GM12878 (cell line): ENCODE results near the gene SERPINB6. TPM values are rescaled to one million over a fixed set of nuclear protein-coding genes. Genes with fewer than 3 reads are reported as not detected.
"Not testable (repeated sequence)": the region's sequence is repeated elsewhere in the genome, so short reads cannot be mapped to it uniquely, and the experiment has no call there.

Experiments used
- ATAC-seq: fragments of 200-7000 bp; cut with Tn5 transposase; 3 replicates; pipeline ENCODE4 v1.9.1; 2020; ENCODE audit warnings: mild to moderate bottlenecking, moderate library complexity
- BruUV-seq: library from RNA; stranded (reverse); fragments of 400-500 nt; replicated peaks from 2 replicates; lab custom pipeline; 2021; lab: Mats Ljungman, UMichigan
- CTCF ChIA-PET: fragments of 300-600 bp; sonication (Branson Sonifier 250); formaldehyde crosslinking; extraction: SDS; loops from one replicate; lab custom pipeline; 2021; ENCODE audit warnings: inconsistent platforms; lab: Yijun Ruan, JAX
- POLR2A ChIA-PET: fragments of 350-600 bp; formaldehyde crosslinking; extraction: SDS; loops from one replicate; lab custom pipeline; 2021; ENCODE audit warnings: inconsistent platforms; lab: Charles Lee
- RAD21 ChIA-PET: fragments of 300-600 bp; sonication (Branson Sonifier 250); formaldehyde crosslinking; loops from one replicate; lab custom pipeline; 2023; ENCODE audit warnings: antibody characterized with exemption; ENCODE audit not compliant: unreplicated experiment; lab: Charles Lee
- SMC1A ChIA-PET: fragments of 300-600 bp; sonication (Branson Sonifier 250); formaldehyde crosslinking; loops from one replicate; lab custom pipeline; 2023; ENCODE audit not compliant: unreplicated experiment, uncharacterized antibody; lab: Charles Lee
- DNase-seq: peaks from one replicate; pipeline ENCODE4 v3.0.0-alpha.2; 2011; ENCODE audit warnings: low read depth, low spot score
- FAIRE-seq: peaks from 3 replicates; lab custom pipeline; 2011; peaks lifted over from hg19 to GRCh38; lab: Jason Lieb, UNC
- H2AFZ ChIP-seq: 2 replicates; pipeline ENCODE4 v1.6.0; 2011; ENCODE audit warnings: low read depth, low read length, control low read depth; ENCODE audit not compliant: control insufficient read depth
- H3K27ac ChIP-seq: 2 replicates; pipeline ENCODE4 v1.5.1; 2011; ENCODE audit warnings: control low read depth; ENCODE audit not compliant: control insufficient read depth, insufficient read depth
- H3K27me3 ChIP-seq, 2 experiments: replicated peaks in 1 of 2; 2 replicates each; pipeline versions ENCODE4 v1.6.0 to v1.6.1; 2011; ENCODE audit warnings: low read length in 1 of 2; ENCODE audit not compliant: control insufficient read depth in 2 of 2, insufficient read depth in 2 of 2
- H3K36me3 ChIP-seq, 2 experiments: 2 replicates each; pipeline ENCODE4 v1.5.1; 2011; ENCODE audit warnings: low read length in 1 of 2; ENCODE audit not compliant: control insufficient read depth in 2 of 2, insufficient read depth in 2 of 2
- H3K4me1 ChIP-seq: 2 replicates; pipeline ENCODE4 v1.6.1; 2011; ENCODE audit warnings: mild to moderate bottlenecking, low read length, moderate library complexity, mixed read lengths; ENCODE audit not compliant: control insufficient read depth, insufficient read depth
- H3K4me2 ChIP-seq: 2 replicates; pipeline ENCODE4 v1.6.0; 2011; ENCODE audit warnings: control low read depth; ENCODE audit not compliant: control insufficient read depth, insufficient read depth
- H3K4me3 ChIP-seq: fragments of 200-600 bp; sonication (generic); 2 replicates; pipeline ENCODE4 v1.5.1; 2016
- H3K79me2 ChIP-seq: 2 replicates; pipeline ENCODE4 v1.6.0; 2011; ENCODE audit warnings: low read length; ENCODE audit not compliant: control insufficient read depth, insufficient read depth
- H3K9ac ChIP-seq: 2 replicates; pipeline ENCODE4 v1.8.0; 2011; ENCODE audit warnings: low read length, control low read depth, mixed read lengths; ENCODE audit not compliant: control insufficient read depth, insufficient read depth
- H3K9me3 ChIP-seq: replicated peaks from 3 replicates; pipeline ENCODE4 v1.5.1; 2011; ENCODE audit warnings: mild to moderate bottlenecking, low read length; ENCODE audit not compliant: control insufficient read depth, insufficient read depth
- H4K20me1 ChIP-seq: 2 replicates; pipeline ENCODE4 v1.6.0; 2011; ENCODE audit not compliant: control insufficient read depth, insufficient read depth
- ASH2L ChIP-seq: fragments of 300-600, 200-600 bp; sonication (generic); IDR thresholded peaks from 2 replicates; pipeline ENCODE4 v1.6.1; 2017; ENCODE audit warnings: low read depth, mild to moderate bottlenecking, borderline replicate concordance
- ATF7 ChIP-seq: fragments of 450-650 bp; IDR thresholded peaks from 2 replicates; pipeline ENCODE4 v1.6.1; 2016; ENCODE audit warnings: low read depth, mild to moderate bottlenecking
- CBX5 ChIP-seq: sonication (generic); IDR thresholded peaks from 2 replicates; pipeline ENCODE4 v1.6.1; 2016; ENCODE audit warnings: low read depth, moderate library complexity, mild to moderate bottlenecking, inconsistent platforms
- GATAD2B ChIP-seq: fragments of 450-650 bp; conservative IDR thresholded peaks from 2 replicates; pipeline ENCODE4 v1.6.1; 2017; ENCODE audit warnings: low read depth, mild to moderate bottlenecking, moderate library complexity
- SMARCA5 ChIP-seq: fragments of 450-650 bp; IDR thresholded peaks from 2 replicates; pipeline ENCODE4 v1.6.1; 2017; ENCODE audit warnings: mild to moderate bottlenecking
- WGBS: methylation state at CpG from one replicate; pipeline ENCODE4 v1.1.6; 2016; ENCODE audit warnings: low lambda C conversion rate; ENCODE audit not compliant: insufficient replicate concordance, insufficient coverage; ENCODE audit errors: missing lambda C conversion rate; 5-methylcytosine and 5-hydroxymethylcytosine counted together
- in situ Hi-C: fragments of 300-500 bp; cut with MboI; formaldehyde crosslinking; loops from 9 replicates; pipeline ENCODE4 v1.14.3; 2018; ENCODE audit warnings: mixed read lengths
- intact Hi-C: fragments of 100-400 bp; cut with micrococcal nuclease; formaldehyde crosslinking; loops from one replicate; pipeline ENCODE4 v1.14.2; 2022; ENCODE audit not compliant: unreplicated experiment
- polyA plus RNA-seq, 11 experiments: library from polyadenylated mRNA; depleted of rRNA in 4 of 11; unstranded in 6 of 11; stranded (reverse) in 5 of 11; fragments of >200 nt; fragmentation: Nextera tagmentation in 4 of 11; fragmentation: Illumina TruSeq in 1 of 11; extraction: Ambion mirVana in 4 of 11; extraction: Trizol in 1 of 11; gene quantifications; 1 replicate in 1 of 11; 2 replicates in 10 of 11; pipeline versions ENCODE4 v1.2.1 to v1.2.3, GENCODE V29; 2011 to 2016; ENCODE audit warnings: inconsistent platforms in 2 of 11, missing spikeins in 2 of 11, low read depth in 1 of 11
- total RNA-seq, 4 experiments: library from RNA; depleted of rRNA in 3 of 4; stranded (reverse); fragments of >200 nt in 3 of 4; fragmentation: Illumina TruSeq in 1 of 4; extraction: Trizol in 1 of 4; gene quantifications; 2 replicates each; pipeline versions ENCODE4 v1.2.1 to v1.2.3, GENCODE V29; 2013 to 2021
- TF ChIP-seq, protein P1 (sequence below), 3 experiments: IDR thresholded peaks in 2 of 3; conservative IDR thresholded peaks in 1 of 3; 2 replicates each; pipeline ENCODE4 v1.5.1; 2011; ENCODE audit warnings: low read depth in 3 of 3, low read length in 3 of 3, mild to moderate bottlenecking in 3 of 3, control low read depth in 2 of 3, moderate library complexity in 2 of 3, inconsistent platforms in 1 of 3, mixed read lengths in 1 of 3; ENCODE audit not compliant: control insufficient read depth in 2 of 3, insufficient read depth in 1 of 3; ENCODE audit errors: extremely low read depth in 1 of 3
- TF ChIP-seq, protein P2 (sequence below): fragments of 450-650 bp; IDR thresholded peaks from 2 replicates; pipeline ENCODE4 v1.6.1; 2016; ENCODE audit warnings: mild to moderate bottlenecking, moderate library complexity, borderline replicate concordance

Gene SERPINB6
- total and polyA plus RNA-seq, 10 of the 15 experiments (the other 5 are each of a cell fraction or from before 2014, with no cell fraction given), result 0.37 to 2.2 (median 0.68) TPM; not detected in 1

DNA sequence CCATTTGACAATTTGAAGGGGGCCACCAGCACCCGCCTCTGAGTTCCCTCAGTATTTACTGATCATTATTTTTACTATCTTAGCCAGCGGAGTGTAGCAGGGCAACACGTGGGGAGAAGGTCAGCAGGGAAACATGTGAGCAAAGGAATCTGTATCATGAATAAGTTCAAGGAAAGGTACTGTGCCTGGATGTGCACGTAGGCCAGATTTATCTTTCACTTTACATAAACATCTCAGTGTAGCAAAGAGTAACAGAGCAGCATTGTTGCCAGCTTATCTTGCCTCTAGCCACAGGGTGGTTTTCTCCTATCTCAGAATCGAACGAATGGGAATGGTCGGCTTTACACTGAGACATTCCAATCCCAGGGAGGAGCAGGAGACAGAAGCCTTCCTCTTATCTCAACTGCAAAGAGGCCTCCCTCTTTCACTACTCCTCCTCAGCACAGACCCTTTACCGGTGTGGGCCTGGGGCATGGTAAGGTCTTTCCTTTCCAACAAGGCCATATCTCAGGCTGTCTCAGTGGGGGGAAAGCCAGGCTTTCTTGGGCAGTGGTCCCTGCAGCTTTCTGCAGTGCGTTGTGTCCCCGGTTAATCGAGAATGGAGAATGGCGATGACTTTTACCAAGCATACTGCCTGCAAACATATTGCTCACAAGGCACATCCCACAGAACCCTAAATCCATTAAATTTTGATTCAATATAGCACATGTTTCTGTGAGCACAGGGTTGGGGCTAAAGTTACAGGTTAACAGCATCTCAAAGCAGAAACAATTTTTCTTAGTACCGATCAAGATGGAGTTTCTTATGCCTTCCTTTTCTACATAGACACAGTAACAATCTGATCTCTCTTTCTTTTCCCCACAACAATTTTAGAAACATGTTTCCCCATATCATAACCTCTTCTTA is 45.3 kb downstream of the SERPINB6 start:
- ATAC-seq, H2AFZ ChIP-seq, H3K9ac ChIP-seq, intact Hi-C loops, POLR2A ChIA-PET, H3K9me3 ChIP-seq, H3K4me3 ChIP-seq, H3K79me2 ChIP-seq, BruUV-seq, FAIRE-seq, H3K36me3 ChIP-seq, H4K20me1 ChIP-seq, H3K27me3 ChIP-seq, H3K4me2 ChIP-seq, H3K27ac ChIP-seq, DNase-seq, H3K4me1 ChIP-seq: not testable (repeated sequence)
- in situ Hi-C loops, result loop anchor here (25.0 kb wide), 1 partner anchor 1339 kb away; no protein-coding TSS in a partner anchor
- WGBS, result 59% methylated on average over 13 of the region's 13 CpGs
- ChIA-PET CTCF (interaction anchor here (2.8 kb wide), 1 partner anchor 81 kb away, joined by 13 read pairs; no protein-coding TSS in a partner anchor), RAD21 (interaction anchor here (1.5 kb wide), 1 partner anchor 80 kb away, joined by 6 read pairs; no protein-coding TSS in a partner anchor), SMC1A (interaction anchor here (0.8 to 2.7 kb wide), 5 partner anchors 27 to 134 kb away, joined by 3 to 12 read pairs (median 3); no protein-coding TSS in a partner anchor)

DNA sequence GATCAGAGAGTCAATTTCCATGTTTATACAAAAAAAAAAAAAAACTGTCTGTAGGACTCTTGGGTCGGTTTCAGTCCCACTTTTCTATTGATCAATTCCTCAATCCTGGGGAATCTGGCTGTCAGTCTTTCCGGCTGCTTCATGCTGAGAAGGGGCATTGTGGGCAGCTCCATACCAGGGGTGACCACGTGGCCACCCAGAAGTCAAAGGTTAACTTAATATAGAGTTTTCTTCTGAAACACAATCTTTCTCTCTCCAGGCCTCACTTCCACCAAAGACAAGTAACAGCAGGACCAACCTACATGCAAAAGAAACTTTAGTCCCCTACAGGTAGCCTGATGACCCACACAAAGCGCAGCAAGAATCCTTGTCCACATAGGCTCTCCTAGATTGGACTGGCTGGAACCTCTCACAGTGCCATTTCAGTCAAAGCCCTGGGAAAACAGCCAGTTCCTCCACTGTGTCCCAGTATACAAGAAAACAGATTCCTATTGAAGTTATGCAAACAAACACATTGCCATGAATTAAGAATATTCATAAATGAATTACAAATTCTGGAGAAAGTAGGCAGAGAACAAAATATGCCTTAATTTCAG is 49.7 kb downstream of the SERPINB6 start:
- Histone ChIP-seq H3K4me1 (no peaks in the 10 kb centered on the region), H3K79me2 (no peaks in the 10 kb centered on the region), H3K27ac (no peak overlapping the region), H3K4me3 (no peak overlapping the region), H3K9ac (no peak overlapping the region), H3K9me3 (no peaks in the 10 kb centered on the region; the same call in 2 of the 3 replicates), H4K20me1 (no peaks in the 10 kb centered on the region), H3K27me3 (peaks cover 0 to 10% of the 10 kb centered on the region in 2 experiments; a peak in 1 of 4 replicates), H2AFZ (no peak overlapping the region), H3K36me3 (no peaks in the 10 kb centered on the region), H3K4me2 (no peak overlapping the region)
- ATAC-seq, result no peak
- intact Hi-C loops (no loop called here), in situ Hi-C loops (no loop called here)
- ChIA-PET CTCF (interaction anchor here (1.0 to 5.2 kb wide), 4 partner anchors 10 to 76 kb away, joined by 3 to 26 read pairs (median 14); no protein-coding TSS in a partner anchor), POLR2A (no interaction called here), SMC1A (interaction anchor here (1.0 to 3.3 kb wide), 7 partner anchors 8 to 75 kb away, joined by 3 to 15 read pairs (median 7); no protein-coding TSS in a partner anchor), RAD21 (interaction anchor here (1.2 to 1.4 kb wide), 2 partner anchors 10 to 19 kb away, joined by 4 read pairs; no protein-coding TSS in a partner anchor)
- no peak for FAIRE-seq
- no peak for DNase-seq
- no TSS peak for BruUV-seq
- 41% methylated on average over 4 of the region's 4 CpGs for WGBS
- TF ChIP-seq ATF7, result no peak
- TF ChIP-seq, protein P1, sequence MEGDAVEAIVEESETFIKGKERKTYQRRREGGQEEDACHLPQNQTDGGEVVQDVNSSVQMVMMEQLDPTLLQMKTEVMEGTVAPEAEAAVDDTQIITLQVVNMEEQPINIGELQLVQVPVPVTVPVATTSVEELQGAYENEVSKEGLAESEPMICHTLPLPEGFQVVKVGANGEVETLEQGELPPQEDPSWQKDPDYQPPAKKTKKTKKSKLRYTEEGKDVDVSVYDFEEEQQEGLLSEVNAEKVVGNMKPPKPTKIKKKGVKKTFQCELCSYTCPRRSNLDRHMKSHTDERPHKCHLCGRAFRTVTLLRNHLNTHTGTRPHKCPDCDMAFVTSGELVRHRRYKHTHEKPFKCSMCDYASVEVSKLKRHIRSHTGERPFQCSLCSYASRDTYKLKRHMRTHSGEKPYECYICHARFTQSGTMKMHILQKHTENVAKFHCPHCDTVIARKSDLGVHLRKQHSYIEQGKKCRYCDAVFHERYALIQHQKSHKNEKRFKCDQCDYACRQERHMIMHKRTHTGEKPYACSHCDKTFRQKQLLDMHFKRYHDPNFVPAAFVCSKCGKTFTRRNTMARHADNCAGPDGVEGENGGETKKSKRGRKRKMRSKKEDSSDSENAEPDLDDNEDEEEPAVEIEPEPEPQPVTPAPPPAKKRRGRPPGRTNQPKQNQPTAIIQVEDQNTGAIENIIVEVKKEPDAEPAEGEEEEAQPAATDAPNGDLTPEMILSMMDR (IDR thresholded peaks at IDR 0.05 in 2 of 3, conservative IDR thresholded peaks at IDR 0.05 in 1 of 3; ENCODE audit: control insufficient read depth in 2 of 3, extremely low read depth in 1 of 3, insufficient read depth in 1 of 3, low read depth in 3 of 3, low read length in 3 of 3), result no peak
- TF ChIP-seq ASH2L, result no peak
- TF ChIP-seq CBX5, result no peak
- no peak for TF ChIP-seq SMARCA5
- TF ChIP-seq, protein P2, sequence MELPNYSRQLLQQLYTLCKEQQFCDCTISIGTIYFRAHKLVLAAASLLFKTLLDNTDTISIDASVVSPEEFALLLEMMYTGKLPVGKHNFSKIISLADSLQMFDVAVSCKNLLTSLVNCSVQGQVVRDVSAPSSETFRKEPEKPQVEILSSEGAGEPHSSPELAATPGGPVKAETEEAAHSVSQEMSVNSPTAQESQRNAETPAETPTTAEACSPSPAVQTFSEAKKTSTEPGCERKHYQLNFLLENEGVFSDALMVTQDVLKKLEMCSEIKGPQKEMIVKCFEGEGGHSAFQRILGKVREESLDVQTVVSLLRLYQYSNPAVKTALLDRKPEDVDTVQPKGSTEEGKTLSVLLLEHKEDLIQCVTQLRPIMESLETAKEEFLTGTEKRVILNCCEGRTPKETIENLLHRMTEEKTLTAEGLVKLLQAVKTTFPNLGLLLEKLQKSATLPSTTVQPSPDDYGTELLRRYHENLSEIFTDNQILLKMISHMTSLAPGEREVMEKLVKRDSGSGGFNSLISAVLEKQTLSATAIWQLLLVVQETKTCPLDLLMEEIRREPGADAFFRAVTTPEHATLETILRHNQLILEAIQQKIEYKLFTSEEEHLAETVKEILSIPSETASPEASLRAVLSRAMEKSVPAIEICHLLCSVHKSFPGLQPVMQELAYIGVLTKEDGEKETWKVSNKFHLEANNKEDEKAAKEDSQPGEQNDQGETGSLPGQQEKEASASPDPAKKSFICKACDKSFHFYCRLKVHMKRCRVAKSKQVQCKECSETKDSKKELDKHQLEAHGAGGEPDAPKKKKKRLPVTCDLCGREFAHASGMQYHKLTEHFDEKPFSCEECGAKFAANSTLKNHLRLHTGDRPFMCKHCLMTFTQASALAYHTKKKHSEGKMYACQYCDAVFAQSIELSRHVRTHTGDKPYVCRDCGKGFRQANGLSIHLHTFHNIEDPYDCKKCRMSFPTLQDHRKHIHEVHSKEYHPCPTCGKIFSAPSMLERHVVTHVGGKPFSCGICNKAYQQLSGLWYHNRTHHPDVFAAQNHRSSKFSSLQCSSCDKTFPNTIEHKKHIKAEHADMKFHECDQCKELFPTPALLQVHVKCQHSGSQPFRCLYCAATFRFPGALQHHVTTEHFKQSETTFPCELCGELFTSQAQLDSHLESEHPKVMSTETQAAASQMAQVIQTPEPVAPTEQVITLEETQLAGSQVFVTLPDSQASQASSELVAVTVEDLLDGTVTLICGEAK, result no peak
- TF ChIP-seq GATAD2B, result no peak
